ENCODE measurements around the gene SGCA. TPM values are rescaled to one million over a fixed set of nuclear protein-coding genes. Genes with fewer than 3 reads are reported as not detected.

Gene SGCA
- total RNA-seq, 4 donors from 2014 or later = 1.1 to 4.9 (median 2.6) TPM; not detected in 1

- DNase-seq (ENCODE audit: low spot score) = no peak
- TF ChIP-seq, protein P1, sequence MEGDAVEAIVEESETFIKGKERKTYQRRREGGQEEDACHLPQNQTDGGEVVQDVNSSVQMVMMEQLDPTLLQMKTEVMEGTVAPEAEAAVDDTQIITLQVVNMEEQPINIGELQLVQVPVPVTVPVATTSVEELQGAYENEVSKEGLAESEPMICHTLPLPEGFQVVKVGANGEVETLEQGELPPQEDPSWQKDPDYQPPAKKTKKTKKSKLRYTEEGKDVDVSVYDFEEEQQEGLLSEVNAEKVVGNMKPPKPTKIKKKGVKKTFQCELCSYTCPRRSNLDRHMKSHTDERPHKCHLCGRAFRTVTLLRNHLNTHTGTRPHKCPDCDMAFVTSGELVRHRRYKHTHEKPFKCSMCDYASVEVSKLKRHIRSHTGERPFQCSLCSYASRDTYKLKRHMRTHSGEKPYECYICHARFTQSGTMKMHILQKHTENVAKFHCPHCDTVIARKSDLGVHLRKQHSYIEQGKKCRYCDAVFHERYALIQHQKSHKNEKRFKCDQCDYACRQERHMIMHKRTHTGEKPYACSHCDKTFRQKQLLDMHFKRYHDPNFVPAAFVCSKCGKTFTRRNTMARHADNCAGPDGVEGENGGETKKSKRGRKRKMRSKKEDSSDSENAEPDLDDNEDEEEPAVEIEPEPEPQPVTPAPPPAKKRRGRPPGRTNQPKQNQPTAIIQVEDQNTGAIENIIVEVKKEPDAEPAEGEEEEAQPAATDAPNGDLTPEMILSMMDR (IDR thresholded peaks at IDR 0.05) = no peak
- ATAC-seq (ENCODE audit: low FRiP score) = no peak
Measured at GRCh38 chr17:50143461-50144176, 22.2 kb upstream of the SGCA start.

GRCh38 chr17:50144355-50144754, 21.4 kb upstream of the SGCA start:
- ATAC-seq (ENCODE audit: low FRiP score) = no peak
- TF ChIP-seq, protein P1 (IDR thresholded peaks at IDR 0.05) = no peak
- DNase-seq (ENCODE audit: low spot score) = no peak

GRCh38 chr17:50144845-50145531, 20.8 kb upstream of the SGCA start:
- TF ChIP-seq, protein P1 (IDR thresholded peaks at IDR 0.05) = no peak
- ATAC-seq (ENCODE audit: low FRiP score) (no peak), DNase-seq (ENCODE audit: low spot score) (no peak)

- ATAC-seq (ENCODE audit: low FRiP score) (no peak), DNase-seq (ENCODE audit: low spot score) (no peak)
- TF ChIP-seq, protein P1 (IDR thresholded peaks at IDR 0.05) = no peak
Measured at GRCh38 chr17:50145532-50146229, 20.1 kb upstream of the SGCA start.

GRCh38 chr17:50146230-50146926, 19.4 kb upstream of the SGCA start:
- TF ChIP-seq, protein P1 (IDR thresholded peaks at IDR 0.05) = no peak
- DNase-seq (ENCODE audit: low spot score) (no peak), ATAC-seq (ENCODE audit: low FRiP score) (no peak)

DNA sequence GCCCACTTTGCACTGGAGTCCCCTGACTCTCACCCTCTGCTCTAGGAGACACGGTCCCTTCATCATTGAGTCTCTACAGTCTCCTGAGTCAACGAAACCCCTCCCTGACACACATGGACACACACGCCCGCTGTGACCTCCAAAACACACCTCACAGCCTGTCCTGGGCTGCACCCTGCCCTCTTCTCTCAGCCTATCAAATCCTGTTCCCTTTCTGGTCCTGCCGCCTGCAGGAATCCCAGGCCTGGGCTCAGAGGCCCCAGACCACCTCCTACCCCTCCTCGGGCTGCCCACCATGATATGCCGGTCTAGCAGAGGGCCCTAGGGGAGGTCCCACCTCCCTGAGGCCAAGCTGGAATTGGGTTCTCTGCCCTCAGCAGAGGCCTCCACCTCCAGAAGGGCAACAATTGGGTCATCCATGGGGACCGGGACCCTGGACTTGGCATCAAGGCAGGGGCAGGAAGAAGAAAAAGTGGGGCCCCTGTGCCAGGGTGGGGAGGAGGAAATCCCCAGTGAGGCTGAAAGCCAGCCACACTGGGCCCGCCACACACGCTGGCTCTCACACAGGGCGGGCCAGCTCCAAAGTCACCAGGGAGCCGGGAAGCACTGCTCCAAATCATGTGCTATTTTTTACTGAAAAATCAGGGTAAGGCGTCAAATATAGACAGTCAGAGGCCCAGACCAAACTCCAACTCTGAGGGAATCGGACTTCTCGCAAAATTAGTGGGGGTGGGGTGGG, 18.7 kb upstream of the SGCA start:
- ATAC-seq (ENCODE audit: low FRiP score) = no peak
- no peak for DNase-seq (ENCODE audit: low spot score)
- TF ChIP-seq, protein P1 (IDR thresholded peaks at IDR 0.05) = no peak
